ENCODE measurements around the gene SYT2.
"Not testable (repeated sequence)": the region's sequence is repeated elsewhere in the genome, so short reads cannot be mapped to it uniquely, and the experiment has no call there.

SYT2 gene

DNA sequence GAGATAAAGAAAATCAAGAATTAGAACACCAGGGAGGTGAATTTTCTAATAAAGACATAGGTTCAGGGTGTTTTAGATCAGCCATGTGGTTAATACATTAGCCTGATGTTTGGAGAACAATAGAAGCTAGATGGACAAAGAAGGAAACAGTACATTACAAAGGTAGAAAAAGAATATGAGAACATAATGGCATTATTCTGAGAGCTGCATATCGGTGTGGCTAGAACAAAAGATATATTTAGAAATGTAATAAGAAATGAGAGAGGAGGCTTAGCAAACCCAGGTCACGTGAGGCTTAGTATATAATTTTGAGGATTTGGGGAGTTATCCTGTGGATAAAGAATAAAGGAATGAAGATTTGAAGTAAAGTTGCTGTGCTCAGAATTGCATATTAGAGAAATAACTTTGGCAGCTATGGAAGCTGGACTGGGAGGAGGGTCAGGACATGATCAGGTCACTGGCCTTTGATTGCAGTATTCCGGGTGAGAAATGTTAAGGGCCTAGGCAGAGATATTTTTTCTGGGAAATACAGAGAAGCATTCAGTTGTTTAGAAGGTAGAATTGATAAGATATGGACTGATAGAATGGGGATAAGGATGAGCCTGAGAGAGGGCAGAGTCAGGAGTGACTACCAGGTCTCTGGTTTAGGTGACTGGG lies 164.5 kb downstream of the SYT2 start:
- not testable (repeated sequence) for DNase-seq (ENCODE audit: low spot score)

DNA sequence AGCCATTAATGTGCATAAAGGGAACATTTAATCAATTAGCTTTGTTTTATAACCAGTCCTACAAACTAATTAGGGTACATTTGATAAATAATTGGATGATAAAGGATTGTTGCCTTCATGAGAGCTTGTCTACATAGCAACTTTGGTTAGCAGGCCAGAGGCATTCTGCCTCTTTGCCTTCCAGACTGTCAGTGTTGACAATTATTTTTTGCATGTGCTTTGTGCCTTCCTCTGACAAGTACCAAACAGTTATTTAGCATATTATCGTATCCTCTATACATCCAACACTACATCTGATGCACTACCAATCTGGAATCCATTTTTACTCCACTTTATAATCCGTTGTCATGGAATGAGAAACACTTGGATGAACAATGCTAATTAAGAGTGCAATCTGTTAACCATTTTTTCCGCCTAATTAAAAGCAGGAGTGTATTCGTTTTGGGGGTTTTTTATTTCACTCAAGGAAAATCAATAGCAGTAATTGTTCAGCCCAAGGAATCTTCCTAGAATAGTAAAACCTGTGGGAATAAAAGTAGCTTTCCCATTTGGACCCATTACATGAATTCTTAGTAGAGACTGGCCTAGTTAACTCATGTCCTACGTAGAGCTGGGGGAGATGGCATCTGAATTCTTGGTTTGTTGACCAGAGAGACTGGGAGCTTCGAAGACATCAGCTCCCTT lies 165.3 kb downstream of the SYT2 start:
- not testable (repeated sequence) for DNase-seq (ENCODE audit: low spot score)

DNA sequence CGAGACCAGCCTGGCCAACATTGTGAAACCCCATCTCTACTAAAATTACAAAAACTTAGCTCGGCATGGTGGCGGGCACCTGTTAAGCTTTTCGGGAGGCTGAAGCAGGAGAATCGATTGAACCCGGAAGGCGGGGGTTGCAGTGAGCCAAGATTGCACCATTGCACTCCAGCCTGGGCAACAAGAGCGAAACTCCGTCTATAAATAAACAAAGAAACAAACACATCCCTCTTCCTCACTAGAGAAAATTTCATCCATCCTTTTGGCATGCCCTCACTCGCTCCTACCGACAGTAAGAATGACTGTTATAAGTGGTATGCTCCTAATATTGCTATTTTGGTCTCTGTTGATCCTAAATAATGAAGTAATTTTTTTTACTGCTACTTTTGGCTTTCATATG lies 166.7 kb downstream of the SYT2 start:
- not testable (repeated sequence) for DNase-seq (ENCODE audit: low spot score)

DNA sequence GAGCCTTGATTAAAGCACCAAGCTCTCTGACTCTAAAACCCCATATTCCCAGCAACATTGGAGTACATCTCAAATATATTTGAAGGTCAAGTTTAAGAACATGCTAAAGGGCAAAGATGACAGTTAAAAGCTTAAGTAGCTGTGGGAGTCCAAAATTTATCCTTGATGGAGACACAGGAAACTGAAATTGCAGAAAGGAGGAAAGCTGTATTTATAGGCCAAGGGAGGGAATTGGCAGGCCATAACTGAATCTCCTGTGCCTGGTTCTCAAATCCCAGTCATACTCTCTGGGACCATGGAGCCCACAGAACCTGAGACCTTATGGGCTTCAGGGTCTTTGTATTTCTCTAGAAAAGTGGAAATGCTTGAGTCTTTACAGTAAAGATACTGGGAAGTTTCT lies 167.8 kb downstream of the SYT2 start:
- not testable (repeated sequence) for DNase-seq (ENCODE audit: low spot score)

GRCh38 chr1:202540858-202541257 lies 169.4 kb downstream of the SYT2 start:
- DNase-seq (ENCODE audit: low spot score) = not testable (repeated sequence)
